Keratinocyte (primary cell): ENCODE results near the gene ZSCAN2.

Experiments used
- EZH2 ChIP-seq: IDR thresholded peaks from one replicate; pipeline ENCODE4 v1.6.1; 2012; ENCODE audit warnings: inconsistent platforms, mild to moderate bottlenecking, low read length, moderate library complexity
- TF ChIP-seq, protein P1 (sequence below), 3 experiments: IDR thresholded peaks in 1 of 3; conservative IDR thresholded peaks in 1 of 3; optimal IDR thresholded peaks in 1 of 3; 2 replicates in 2 of 3; 3 replicates in 1 of 3; pipeline versions ENCODE3 to v1.5.1; 2011; ENCODE audit warnings: low read length in 3 of 3, mild to moderate bottlenecking in 3 of 3, moderate library complexity in 2 of 3, control low read depth in 1 of 3, inconsistent platforms in 1 of 3; ENCODE audit not compliant: insufficient read depth in 2 of 3; ENCODE audit errors: extremely low read depth in 1 of 3

DNA sequence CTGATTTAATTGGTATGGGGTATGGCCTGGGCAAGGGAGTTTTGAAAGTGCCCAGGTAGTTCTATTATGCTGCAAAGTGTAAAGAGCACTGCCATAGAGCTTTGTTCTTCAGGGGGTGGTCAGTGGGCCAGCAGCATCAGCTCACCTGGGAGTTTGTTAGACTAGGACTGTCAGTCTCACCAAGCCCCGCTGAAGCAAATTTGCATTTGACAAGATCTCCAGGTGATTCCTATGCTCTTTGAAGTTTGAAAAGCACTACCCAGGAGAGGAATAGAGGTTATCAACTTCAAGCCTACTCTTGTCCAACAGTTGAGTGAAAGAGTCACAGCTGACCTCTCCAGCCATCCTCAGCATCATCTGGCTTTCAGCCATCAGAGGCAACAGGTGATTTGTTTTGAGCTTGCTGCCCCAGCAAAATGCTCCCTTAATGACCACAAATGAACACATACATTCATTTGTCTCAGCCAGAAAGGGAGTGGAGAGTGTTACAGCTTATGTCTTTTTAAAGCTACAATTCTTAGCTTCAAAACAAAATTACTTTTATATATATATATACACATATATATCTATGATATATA is 8.0 kb downstream of the ZSCAN2 start:
- TF ChIP-seq, protein P1, sequence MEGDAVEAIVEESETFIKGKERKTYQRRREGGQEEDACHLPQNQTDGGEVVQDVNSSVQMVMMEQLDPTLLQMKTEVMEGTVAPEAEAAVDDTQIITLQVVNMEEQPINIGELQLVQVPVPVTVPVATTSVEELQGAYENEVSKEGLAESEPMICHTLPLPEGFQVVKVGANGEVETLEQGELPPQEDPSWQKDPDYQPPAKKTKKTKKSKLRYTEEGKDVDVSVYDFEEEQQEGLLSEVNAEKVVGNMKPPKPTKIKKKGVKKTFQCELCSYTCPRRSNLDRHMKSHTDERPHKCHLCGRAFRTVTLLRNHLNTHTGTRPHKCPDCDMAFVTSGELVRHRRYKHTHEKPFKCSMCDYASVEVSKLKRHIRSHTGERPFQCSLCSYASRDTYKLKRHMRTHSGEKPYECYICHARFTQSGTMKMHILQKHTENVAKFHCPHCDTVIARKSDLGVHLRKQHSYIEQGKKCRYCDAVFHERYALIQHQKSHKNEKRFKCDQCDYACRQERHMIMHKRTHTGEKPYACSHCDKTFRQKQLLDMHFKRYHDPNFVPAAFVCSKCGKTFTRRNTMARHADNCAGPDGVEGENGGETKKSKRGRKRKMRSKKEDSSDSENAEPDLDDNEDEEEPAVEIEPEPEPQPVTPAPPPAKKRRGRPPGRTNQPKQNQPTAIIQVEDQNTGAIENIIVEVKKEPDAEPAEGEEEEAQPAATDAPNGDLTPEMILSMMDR (optimal IDR thresholded peaks at IDR 0.05 in 1 of 3, IDR thresholded peaks at IDR 0.05 in 1 of 3, conservative IDR thresholded peaks at IDR 0.05 in 1 of 3; ENCODE audit: extremely low read depth in 1 of 3, insufficient read depth in 2 of 3, low read length in 3 of 3), result no peak
- no peak for TF ChIP-seq EZH2
